ENCODE results near the gene ATG13.
"Not testable (repeated sequence)": the region's sequence is repeated elsewhere in the genome, so short reads cannot be mapped to it uniquely, and the experiment has no call there.

The ATG13 gene

DNA sequence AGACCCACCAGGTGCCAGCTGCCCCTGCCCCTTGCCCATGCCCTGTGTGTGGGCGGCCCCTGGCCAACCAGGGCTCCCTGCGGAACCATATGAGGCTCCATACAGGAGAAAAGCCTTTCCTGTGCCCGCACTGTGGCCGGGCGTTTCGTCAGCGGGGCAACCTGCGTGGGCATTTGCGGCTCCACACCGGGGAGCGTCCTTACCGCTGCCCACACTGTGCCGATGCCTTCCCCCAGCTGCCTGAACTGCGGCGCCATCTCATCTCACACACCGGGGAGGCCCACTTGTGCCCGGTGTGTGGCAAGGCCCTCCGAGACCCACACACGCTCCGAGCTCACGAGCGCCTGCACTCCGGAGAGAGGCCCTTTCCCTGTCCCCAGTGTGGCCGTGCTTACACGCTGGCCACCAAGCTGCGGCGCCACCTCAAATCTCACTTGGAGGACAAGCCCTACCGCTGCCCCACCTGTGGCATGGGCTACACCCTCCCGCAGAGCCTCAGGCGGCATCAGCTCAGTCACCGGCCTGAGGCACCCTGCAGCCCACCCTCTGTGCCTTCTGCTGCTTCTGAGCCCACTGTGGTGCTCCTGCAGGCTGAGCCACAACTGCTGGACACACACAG lies 87.8 kb downstream of the ATG13 start:
- H3K27ac ChIP-seq, result no peak overlapping the region
- H3K36me3 ChIP-seq (ENCODE audit: control insufficient read depth, insufficient read depth, low read length), result no peaks in the 10 kb centered on the region
- TF ChIP-seq CTCF (IDR thresholded peaks at IDR 0.05), result no peak
- no peak overlapping the region for H3K4me2 ChIP-seq (ENCODE audit: low read length)
- H3K9ac ChIP-seq, result no peak overlapping the region
- H3K4me3 ChIP-seq (ENCODE audit: low read depth, low read length), result no peak overlapping the region
- H3K4me1 ChIP-seq, result no peaks in the 10 kb centered on the region
- H3K79me2 ChIP-seq, result peaks cover 6% of the 10 kb centered on the region
- no peaks in the 10 kb centered on the region for H3K27me3 ChIP-seq (ENCODE audit: control insufficient read depth, insufficient read depth, low read length)
- H3K9me3 ChIP-seq (ENCODE audit: control insufficient read depth, low read length), result no peaks in the 10 kb centered on the region
- no peak overlapping the region for H2AFZ ChIP-seq

GRCh38 chr11:46706886-46707285 lies 89.5 kb downstream of the ATG13 start:
- TF ChIP-seq CTCF (IDR thresholded peaks at IDR 0.05), result no peak
- no peak overlapping the region for H3K27ac ChIP-seq
- no peak overlapping the region for H3K4me3 ChIP-seq (ENCODE audit: low read depth, low read length)
- no peak overlapping the region for H3K4me2 ChIP-seq (ENCODE audit: low read length)
- no peaks in the 10 kb centered on the region for H3K36me3 ChIP-seq (ENCODE audit: control insufficient read depth, insufficient read depth, low read length)
- H3K4me1 ChIP-seq, result no peaks in the 10 kb centered on the region
- no peak overlapping the region for H2AFZ ChIP-seq
- no peaks in the 10 kb centered on the region for H3K9me3 ChIP-seq (ENCODE audit: control insufficient read depth, low read length)
- no peaks in the 10 kb centered on the region for H3K79me2 ChIP-seq
- no peak overlapping the region for H3K9ac ChIP-seq
- H3K27me3 ChIP-seq (ENCODE audit: control insufficient read depth, insufficient read depth, low read length), result no peaks in the 10 kb centered on the region

DNA sequence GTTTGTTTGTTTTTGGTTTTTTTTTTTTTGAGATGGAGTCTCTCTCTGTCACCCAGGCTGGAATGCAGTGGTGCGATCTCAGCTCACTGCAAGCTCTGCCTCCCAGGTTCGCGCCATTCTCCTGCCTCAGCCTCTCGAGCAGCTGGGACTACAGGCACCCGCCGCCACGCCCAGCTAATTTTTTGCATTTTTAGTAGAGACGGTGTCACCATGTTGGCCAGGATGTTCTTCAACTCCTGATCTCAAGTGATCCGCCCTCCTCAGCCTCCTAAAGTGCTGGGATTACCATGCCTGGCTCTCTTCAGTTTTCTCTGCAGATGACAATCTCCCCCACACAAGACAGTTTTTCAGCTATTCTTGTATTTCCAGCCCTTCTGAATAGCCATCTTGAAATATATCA lies 92.0 kb downstream of the ATG13 start:
- H3K4me2 ChIP-seq (ENCODE audit: low read length); H2AFZ ChIP-seq; H3K27ac ChIP-seq; H3K36me3 ChIP-seq (ENCODE audit: control insufficient read depth, insufficient read depth, low read length); H3K4me3 ChIP-seq (ENCODE audit: low read depth, low read length); H3K9ac ChIP-seq; H3K27me3 ChIP-seq (ENCODE audit: control insufficient read depth, insufficient read depth, low read length); H3K79me2 ChIP-seq; H3K4me1 ChIP-seq; H3K9me3 ChIP-seq (ENCODE audit: control insufficient read depth, low read length): not testable (repeated sequence)

DNA sequence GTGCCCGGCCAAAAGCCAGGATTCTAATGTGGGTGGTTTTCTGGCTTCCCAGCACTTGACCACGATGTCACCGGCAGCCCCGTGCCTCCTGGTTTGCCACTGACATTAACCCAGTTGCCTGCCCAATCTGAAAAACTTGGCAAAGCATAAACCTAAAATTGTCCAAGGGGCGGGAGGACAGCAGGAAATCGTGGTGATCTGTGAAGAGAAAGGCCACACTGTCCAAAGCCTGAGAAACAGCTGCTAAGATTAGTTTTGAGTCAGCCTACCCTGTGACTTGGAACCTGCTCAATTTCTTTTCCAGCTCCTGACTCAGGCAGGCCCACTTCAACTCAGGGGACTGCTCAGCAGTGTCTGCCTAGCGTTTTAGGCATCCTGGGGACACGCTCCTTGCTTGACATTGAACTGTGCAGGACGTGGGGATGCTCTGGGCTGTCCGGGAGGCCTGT lies 93.5 kb downstream of the ATG13 start:
- Histone ChIP-seq H3K79me2 (no peaks in the 10 kb centered on the region), H2AFZ (no peak overlapping the region), H3K4me3 (ENCODE audit: low read depth, low read length) (no peak overlapping the region), H3K36me3 (ENCODE audit: control insufficient read depth, insufficient read depth, low read length) (no peaks in the 10 kb centered on the region), H3K27me3 (ENCODE audit: control insufficient read depth, insufficient read depth, low read length) (no peaks in the 10 kb centered on the region), H3K4me2 (ENCODE audit: low read length) (no peak overlapping the region), H3K9me3 (ENCODE audit: control insufficient read depth, low read length) (no peaks in the 10 kb centered on the region), H3K4me1 (no peaks in the 10 kb centered on the region), H3K9ac (no peak overlapping the region), H3K27ac (peak overlapping the region; percentile 29)
- no peak for TF ChIP-seq CTCF (IDR thresholded peaks at IDR 0.05)

GRCh38 chr11:46711303-46711702 lies 94.0 kb downstream of the ATG13 start:
- no peaks in the 10 kb centered on the region for H3K9me3 ChIP-seq (ENCODE audit: control insufficient read depth, low read length)
- H3K4me3 ChIP-seq (ENCODE audit: low read depth, low read length), result no peak overlapping the region
- no peak for TF ChIP-seq CTCF (IDR thresholded peaks at IDR 0.05)
- H3K9ac ChIP-seq, result no peak overlapping the region
- no peak overlapping the region for H3K4me2 ChIP-seq (ENCODE audit: low read length)
- peak overlapping the region; percentile 29 for H3K27ac ChIP-seq
- no peaks in the 10 kb centered on the region for H3K79me2 ChIP-seq
- no peaks in the 10 kb centered on the region for H3K4me1 ChIP-seq
- no peaks in the 10 kb centered on the region for H3K27me3 ChIP-seq (ENCODE audit: control insufficient read depth, insufficient read depth, low read length)
- H3K36me3 ChIP-seq (ENCODE audit: control insufficient read depth, insufficient read depth, low read length), result no peaks in the 10 kb centered on the region
- no peak overlapping the region for H2AFZ ChIP-seq
